Neutrophil (primary cell): ENCODE results near the gene C22orf15.

Experiments used
- H3K27ac ChIP-seq: fragments of 200-600 bp; sonication (generic); 2 replicates; pipeline ENCODE4 v1.5.1; 2016; ENCODE audit warnings: mild to moderate bottlenecking, moderate library complexity
- H3K27me3 ChIP-seq: fragments of 200-600 bp; sonication (generic); 2 replicates; pipeline ENCODE4 v1.6.0; 2016; ENCODE audit warnings: mild to moderate bottlenecking
- H3K36me3 ChIP-seq: fragments of 200-600 bp; sonication (generic); 2 replicates; pipeline ENCODE4 v1.5.1; 2017
- H3K4me1 ChIP-seq, 2 experiments: fragments of 200-600 bp in 1 of 2; sonication (generic) in 1 of 2; 1 replicate in 1 of 2; 2 replicates in 1 of 2; pipeline versions ENCODE4 v1.5.1 to v1.6.1; 2013 to 2016; ENCODE audit warnings: low read depth in 1 of 2, low read length in 1 of 2, mild to moderate bottlenecking in 1 of 2, moderate library complexity in 1 of 2; ENCODE audit not compliant: control insufficient read depth in 1 of 2, insufficient read depth in 1 of 2
- H3K4me3 ChIP-seq, 2 experiments: fragments of 200-600 bp in 1 of 2; sonication (generic) in 1 of 2; 1 replicate in 1 of 2; 2 replicates in 1 of 2; pipeline ENCODE4 v1.5.1; 2013 to 2016; ENCODE audit warnings: low read depth in 1 of 2, low read length in 1 of 2, mild to moderate bottlenecking in 1 of 2, moderate library complexity in 1 of 2
- H3K9me3 ChIP-seq: fragments of 200-600 bp; sonication (generic); 2 replicates; pipeline ENCODE4 v1.5.1; 2016
- CTCF ChIP-seq: fragments of 200-600 bp; sonication (generic); IDR thresholded peaks from 2 replicates; pipeline ENCODE4 v1.5.1; 2016; ENCODE audit warnings: antibody characterized with exemption

The C22orf15 gene

GRCh38 chr22:23772649-23773473 is 10.1 kb downstream of the C22orf15 start, which contains the start of gene MMP11:
Gene MMP11 (plus strand): TSS chr22:23772849. CDS start chr22:23772871, 22 bp downstream.
- Histone ChIP-seq H3K4me3 (peak within 1 kb of the TSS; percentile 20 to 45), H3K27ac (no peak within 1 kb of the TSS), H3K36me3 (no peaks in the 10 kb centered on the region), H3K4me1 (peaks cover 19 to 28% of the 10 kb centered on the region in 2 experiments), H3K9me3 (no peaks in the 10 kb centered on the region), H3K27me3 (peaks cover 48% of the 10 kb centered on the region)
- TF ChIP-seq CTCF = no peak

GRCh38 chr22:23773483-23774113 is 10.8 kb downstream of the C22orf15 start:
- Histone ChIP-seq H3K27ac (no peak overlapping the region), H3K27me3 (peaks cover 48% of the 10 kb centered on the region), H3K4me3 (no peak overlapping the region), H3K4me1 (peaks cover 12 to 20% of the 10 kb centered on the region in 2 experiments), H3K9me3 (no peaks in the 10 kb centered on the region), H3K36me3 (no peaks in the 10 kb centered on the region)
- no peak for TF ChIP-seq CTCF

GRCh38 chr22:23774114-23774921 is 11.5 kb downstream of the C22orf15 start:
- Histone ChIP-seq H3K4me1 (peaks cover 12 to 20% of the 10 kb centered on the region in 2 experiments), H3K4me3 (no peak overlapping the region), H3K27ac (no peak overlapping the region), H3K27me3 (peaks cover 48% of the 10 kb centered on the region), H3K36me3 (no peaks in the 10 kb centered on the region), H3K9me3 (no peaks in the 10 kb centered on the region)
- TF ChIP-seq CTCF = no peak

GRCh38 chr22:23774922-23775436 is 12.2 kb downstream of the C22orf15 start:
- TF ChIP-seq CTCF = no peak
- H3K9me3 ChIP-seq = no peaks in the 10 kb centered on the region

GRCh38 chr22:23775779-23776375 is 13.1 kb downstream of the C22orf15 start:
- no peaks in the 10 kb centered on the region for H3K36me3 ChIP-seq
- TF ChIP-seq CTCF = no peak
- peaks cover 12 to 19% of the 10 kb centered on the region in 2 experiments for H3K4me1 ChIP-seq
- H3K27ac ChIP-seq = no peak overlapping the region
- H3K27me3 ChIP-seq = peaks cover 48% of the 10 kb centered on the region
- H3K4me3 ChIP-seq = no peak overlapping the region
- H3K9me3 ChIP-seq = no peaks in the 10 kb centered on the region

More at GRCh38 chr22:23774922-23775436, 12.2 kb downstream of the C22orf15 start:
- H3K27ac ChIP-seq = no peak overlapping the region
- no peak overlapping the region for H3K4me3 ChIP-seq
- H3K4me1 ChIP-seq = peaks cover 12 to 20% of the 10 kb centered on the region in 2 experiments
- H3K27me3 ChIP-seq = peaks cover 48% of the 10 kb centered on the region
- H3K36me3 ChIP-seq = no peaks in the 10 kb centered on the region
